HG02763 (cell line): Measurements from ENCODE around the gene PSME4.
"Not testable (repeated sequence)": the region's sequence is repeated elsewhere in the genome, so short reads cannot be mapped to it uniquely, and the experiment has no call there.

Experiments
- ATAC-seq: cut with Tn5 transposase; IDR thresholded peaks from one replicate; pipeline ENCODE4 v1.9.1; 2021; ENCODE audit warnings: mild to moderate bottlenecking, moderate library complexity; ENCODE audit not compliant: unreplicated experiment

PSME4 gene

GRCh38 chr2:53851052-53851757 is 119.6 kb downstream of the PSME4 start:
- ATAC-seq = not testable (repeated sequence)

- ATAC-seq = no peak
These were observed 122.7 kb downstream of the PSME4 start for GRCh38 chr2:53848062-53848461.

- ATAC-seq = no peak
These were observed 127.2 kb downstream of the PSME4 start for GRCh38 chr2:53843595-53843994.

- no peak for ATAC-seq
These were observed 127.9 kb downstream of the PSME4 start for GRCh38 chr2:53842891-53843290.

- ATAC-seq = not testable (repeated sequence)
These were observed 129.1 kb downstream of the PSME4 start for GRCh38 chr2:53841651-53842050.

- no peak for ATAC-seq
These were observed 130.2 kb downstream of the PSME4 start for GRCh38 chr2:53840580-53840979.

- ATAC-seq = not testable (repeated sequence)
These were observed 140.9 kb downstream of the PSME4 start for GRCh38 chr2:53829980-53830290.

GRCh38 chr2:53829273-53829979 is 141.4 kb downstream of the PSME4 start:
- no peak for ATAC-seq

- no peak for ATAC-seq
These were observed 142.5 kb downstream of the PSME4 start for GRCh38 chr2:53828331-53828730.

- ATAC-seq = no peak
These were observed 143.2 kb downstream of the PSME4 start for GRCh38 chr2:53827398-53828175.

- ATAC-seq = no peak
These were observed 144.0 kb downstream of the PSME4 start for GRCh38 chr2:53826587-53827397.

- no peak for ATAC-seq
These were observed 144.8 kb downstream of the PSME4 start for GRCh38 chr2:53826030-53826410.

GRCh38 chr2:53823639-53824038 is 147.2 kb downstream of the PSME4 start:
- not testable (repeated sequence) for ATAC-seq

- ATAC-seq = no peak
These were observed 149.0 kb downstream of the PSME4 start for GRCh38 chr2:53821810-53822209.

- no peak for ATAC-seq
These were observed 150.1 kb downstream of the PSME4 start for GRCh38 chr2:53820711-53821110.

- no peak for ATAC-seq
These were observed 150.7 kb downstream of the PSME4 start for GRCh38 chr2:53820048-53820447.

- no peak for ATAC-seq
These were observed 151.2 kb downstream of the PSME4 start for GRCh38 chr2:53819634-53820033.

- no peak for ATAC-seq
These were observed 151.8 kb downstream of the PSME4 start for GRCh38 chr2:53818854-53819435.
